GM18861 (cell line): Measurements from ENCODE around the gene CCDC169.

Experiments used
- ATAC-seq: cut with Tn5 transposase; IDR thresholded peaks from one replicate; pipeline ENCODE4 v1.9.1; 2021; ENCODE audit not compliant: unreplicated experiment

The CCDC169 gene

DNA sequence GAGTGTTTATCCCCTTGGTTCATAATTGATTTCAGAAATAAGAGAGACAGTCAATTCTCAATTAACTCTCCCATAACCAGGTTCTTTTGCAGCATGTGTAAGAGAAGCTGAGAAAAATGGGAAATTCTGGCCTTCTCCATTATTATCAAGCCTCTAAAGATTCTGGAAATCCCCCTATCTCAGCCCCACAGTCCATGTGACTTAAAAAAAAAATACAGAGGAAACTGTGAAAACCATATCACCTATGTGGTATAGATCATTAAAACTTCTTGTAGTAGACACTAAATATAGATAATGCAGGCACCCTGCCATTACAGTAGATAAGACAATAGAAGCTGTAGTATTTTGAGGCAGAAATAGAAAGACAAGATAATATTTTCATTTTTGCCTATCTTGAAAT is 48.9 kb downstream of the CCDC169 start:
- no peak for ATAC-seq

DNA sequence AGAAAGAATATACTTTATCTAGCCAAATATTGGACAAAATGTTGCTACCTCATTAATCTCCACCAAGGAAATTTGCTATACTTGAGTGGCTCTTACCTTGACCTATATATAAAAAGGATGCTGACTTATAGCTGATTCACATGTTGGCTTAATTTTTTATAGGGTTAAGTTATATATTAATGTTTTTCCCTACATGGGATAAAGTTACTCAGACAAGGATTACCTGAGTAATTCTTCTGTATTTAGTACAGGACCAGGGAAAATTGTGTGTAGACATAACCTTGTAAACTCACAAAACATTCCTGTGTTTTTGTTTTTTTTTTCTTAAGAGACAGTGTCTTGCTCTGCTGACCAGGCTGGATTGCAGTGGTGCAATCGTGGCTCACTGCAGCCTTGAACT is 52.6 kb downstream of the CCDC169 start:
- no peak for ATAC-seq

DNA sequence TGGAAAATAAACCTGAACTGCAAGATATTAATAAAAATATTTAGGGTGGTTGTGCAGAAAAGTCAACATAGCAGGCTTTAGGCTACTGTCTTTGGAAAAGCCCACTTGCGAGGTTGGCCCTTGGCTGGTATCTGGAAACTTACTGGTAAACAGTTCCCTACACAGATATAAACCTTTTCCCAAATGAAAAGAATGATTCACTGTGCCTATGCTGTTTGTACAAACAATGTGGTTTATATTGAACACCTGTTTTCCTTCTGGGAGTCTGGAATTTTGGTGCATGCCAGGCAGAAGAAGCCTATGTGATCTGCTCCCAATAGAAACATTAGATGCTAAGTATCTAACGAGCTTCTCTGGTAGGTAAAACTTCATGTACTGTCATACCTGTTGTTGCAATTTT is 53.5 kb downstream of the CCDC169 start:
- ATAC-seq, result no peak

DNA sequence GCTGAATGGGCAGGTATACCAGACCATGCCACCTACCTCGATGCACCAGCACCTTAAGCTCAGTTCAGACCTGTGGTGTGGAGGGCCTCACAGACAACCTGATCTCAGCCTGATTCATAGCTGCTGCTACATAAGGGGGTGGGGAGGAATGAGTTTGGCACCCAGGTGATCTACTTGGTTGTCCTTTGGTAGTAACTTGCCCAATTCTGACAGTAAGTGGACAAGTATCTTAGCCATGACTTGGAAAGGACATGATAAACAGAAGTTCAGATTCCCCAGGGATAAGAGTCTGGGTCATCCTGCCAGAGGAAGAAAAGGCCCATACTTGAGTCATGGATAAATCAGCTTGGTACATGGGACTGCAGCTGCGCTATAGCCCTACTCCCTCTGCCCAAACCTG is 54.9 kb downstream of the CCDC169 start:
- ATAC-seq, result no peak

DNA sequence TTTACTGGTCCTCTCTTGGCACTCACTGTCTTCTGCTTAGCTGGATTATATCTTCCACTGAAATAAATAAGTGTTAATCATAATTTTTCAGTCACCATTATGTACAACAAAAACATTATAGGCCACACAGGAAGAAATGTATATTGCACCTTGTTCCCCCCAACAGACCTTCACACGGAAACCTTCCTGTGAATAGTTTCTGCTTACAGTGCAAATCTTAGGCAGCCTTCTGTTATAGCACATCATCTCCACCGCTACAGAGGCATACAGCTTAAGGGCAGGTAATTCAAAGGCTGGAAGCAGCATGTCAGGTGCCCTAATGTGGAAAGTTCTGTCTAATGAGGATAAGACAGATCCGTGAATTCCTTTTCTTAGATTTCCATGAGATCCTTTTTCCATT is 66.4 kb downstream of the CCDC169 start:
- ATAC-seq, result no peak

DNA sequence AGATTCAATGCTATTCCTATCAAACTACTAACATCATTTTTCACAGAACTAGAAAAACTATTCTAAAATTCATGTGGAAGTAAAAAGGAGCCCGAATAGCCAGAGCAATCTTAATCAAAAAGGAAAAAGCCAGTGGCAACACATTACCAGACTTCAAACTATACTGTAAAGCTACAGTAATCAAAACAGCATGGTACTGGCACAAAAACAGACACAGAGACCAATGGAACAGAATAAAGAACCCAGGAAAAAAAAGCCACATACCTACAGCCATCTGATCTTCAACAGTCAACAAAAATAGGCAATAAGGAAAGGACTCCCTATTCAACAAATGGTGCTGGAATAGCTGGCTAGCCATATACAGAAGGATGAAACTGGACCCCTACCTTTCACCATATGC is 72.9 kb downstream of the CCDC169 start:
- no peak for ATAC-seq

DNA sequence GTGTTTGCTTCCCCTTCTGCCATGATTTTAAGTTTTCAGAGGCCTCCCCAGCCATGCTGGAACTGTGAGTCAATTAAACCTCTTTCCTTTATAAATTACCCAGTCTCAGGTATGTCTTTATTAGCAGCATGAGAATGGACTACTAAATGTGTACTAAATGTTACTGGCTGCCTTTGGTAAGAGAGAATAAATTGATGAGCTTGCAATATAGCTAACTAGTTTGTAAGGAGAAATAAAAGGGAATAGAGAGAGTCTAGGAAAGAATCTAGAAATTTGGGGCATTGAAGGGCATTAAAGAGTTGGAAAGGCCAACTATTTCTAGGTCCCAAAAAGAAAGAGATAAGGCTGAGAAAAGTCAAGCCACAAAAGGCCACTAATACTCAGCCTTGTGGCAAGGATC is 77.7 kb downstream of the CCDC169 start:
- ATAC-seq, result no peak

DNA sequence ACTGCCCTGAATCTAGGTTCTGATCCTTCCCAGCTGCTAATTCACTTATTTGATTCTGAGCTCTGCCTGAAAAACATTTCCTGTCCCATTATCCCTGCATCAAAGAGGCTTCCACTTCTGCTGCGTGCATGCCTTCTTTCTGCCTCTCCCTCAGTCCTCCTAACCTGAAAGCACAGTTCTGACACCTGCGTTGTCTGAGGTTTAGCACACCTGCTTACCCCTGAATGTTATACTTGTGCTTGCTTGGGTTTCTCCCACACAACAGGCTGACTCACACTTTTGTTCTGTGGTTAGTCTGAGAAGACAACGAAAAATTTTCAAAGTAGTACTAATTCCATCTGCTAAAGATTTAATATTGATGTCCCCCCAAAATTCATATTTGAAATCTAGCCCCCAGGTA is 80.2 kb downstream of the CCDC169 start:
- no peak for ATAC-seq

DNA sequence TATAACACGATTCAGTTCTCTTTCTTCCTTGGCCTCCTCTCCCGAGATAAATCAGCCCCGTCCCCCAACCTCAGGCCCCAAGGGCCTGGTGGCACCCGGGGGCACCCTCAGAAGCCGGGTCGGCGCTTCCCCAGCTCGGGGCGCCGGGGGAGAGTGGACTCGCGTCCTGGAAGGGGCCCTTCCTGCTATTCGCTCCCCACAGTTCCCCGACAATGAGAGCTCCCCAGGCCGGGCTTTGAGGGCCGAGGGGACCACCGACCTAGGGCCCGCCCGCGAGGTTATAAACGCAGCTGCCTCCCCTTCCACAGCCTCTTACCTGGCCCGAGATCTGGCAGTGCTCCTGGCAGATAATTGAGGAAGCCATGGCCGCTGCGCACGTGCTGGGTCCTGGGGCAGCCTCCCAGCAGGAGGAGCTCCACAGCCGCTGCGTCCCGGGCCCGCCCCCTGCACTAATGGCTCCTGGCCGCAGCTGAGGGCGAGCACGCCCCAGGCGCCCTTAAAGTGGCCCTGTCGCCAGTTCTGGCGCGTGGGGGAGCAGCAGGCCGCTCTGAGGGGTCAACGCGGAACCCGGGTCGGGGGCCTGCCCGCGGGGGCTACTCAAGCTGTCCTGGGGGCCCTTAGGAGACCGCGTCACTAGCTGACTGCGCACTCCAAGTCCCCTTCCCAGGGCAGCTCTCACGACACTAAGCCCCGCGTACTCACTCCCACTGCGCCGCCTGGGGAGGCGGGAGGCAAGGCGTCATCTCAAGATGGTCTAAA is 83.3 kb downstream of the CCDC169 start, which contains the start of gene SOHLH2:
Gene SOHLH2, minus strand, starts transcription at position 394 of the 759 bp plus-strand sequence. Its CDS starts 30 bp downstream, at position 364.
- no peak for ATAC-seq

DNA sequence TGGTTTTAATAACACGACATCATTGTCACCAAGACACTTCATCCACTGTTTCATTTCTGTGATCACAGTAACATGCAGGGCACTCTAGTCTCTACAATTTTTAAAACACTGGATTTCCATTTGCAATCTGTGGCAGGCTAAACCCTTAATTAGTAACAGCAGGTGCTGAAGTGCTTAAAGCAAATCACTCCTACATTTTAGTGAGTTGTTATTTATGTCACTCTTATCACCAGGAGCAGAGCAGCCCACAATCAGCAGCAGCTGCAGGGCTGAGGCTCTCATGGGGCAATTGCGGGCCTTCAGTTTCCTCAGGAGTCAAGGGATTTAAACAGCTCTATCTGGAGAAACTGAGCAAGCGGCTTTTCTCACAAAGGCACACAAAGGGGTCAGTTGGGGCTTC is 84.8 kb downstream of the CCDC169 start:
- no peak for ATAC-seq

DNA sequence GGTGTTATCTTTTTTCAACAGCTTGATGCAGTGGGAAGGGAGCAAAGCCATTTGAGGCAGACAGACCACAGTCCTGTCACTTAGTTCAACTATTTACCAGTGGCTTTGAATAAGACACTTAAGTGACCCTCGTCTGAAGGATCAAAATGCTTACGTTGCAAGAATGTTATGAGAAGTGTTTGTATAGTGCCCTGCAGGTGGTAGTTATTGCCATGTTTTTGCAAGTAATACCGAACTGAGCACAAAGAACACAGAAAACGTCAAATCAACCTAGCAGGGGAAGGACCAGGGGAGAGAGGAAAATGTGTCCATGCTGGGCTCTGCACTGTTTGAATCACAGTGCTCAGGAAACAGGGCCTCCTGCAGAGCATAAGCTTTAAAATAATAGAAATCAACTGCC is 86.0 kb downstream of the CCDC169 start:
- no peak for ATAC-seq

DNA sequence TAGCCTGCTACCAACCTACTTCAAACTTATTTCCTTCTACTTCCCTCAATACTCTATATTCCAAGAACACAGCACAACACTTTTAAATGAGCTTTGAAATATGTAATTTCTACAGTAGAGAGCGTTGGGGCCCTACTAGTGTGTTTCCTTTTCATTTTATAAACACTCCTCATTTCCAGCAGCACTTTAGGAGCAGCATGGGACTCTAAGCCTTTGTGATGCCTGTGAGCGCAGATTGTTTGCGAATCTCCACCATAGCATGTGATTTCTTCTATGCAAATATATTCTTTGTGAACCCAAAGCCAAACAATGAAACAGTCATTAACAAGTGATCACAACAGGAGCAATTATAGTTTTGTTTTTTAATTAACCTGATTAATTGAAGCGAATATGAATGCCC is 86.9 kb downstream of the CCDC169 start:
- ATAC-seq, result no peak

DNA sequence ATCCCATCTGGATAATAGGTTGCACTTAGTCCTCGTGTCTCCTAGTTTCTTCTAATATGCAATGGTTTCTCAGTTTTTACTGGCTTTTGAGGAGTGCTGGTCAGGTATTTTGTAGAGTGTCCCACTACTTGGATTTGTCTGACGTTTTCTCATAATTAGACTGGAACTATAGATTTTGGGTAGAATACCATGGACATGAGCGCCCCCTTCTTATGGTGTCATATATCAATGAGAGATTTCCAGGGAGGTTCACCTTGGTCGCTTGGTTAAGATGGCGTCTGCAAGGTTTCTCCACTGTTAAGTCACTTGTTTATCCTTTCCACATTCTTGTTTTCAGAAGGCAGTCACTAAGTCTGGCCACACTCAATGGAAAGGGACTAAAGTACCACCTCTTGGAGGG is 89.9 kb downstream of the CCDC169 start:
- ATAC-seq, result no peak

DNA sequence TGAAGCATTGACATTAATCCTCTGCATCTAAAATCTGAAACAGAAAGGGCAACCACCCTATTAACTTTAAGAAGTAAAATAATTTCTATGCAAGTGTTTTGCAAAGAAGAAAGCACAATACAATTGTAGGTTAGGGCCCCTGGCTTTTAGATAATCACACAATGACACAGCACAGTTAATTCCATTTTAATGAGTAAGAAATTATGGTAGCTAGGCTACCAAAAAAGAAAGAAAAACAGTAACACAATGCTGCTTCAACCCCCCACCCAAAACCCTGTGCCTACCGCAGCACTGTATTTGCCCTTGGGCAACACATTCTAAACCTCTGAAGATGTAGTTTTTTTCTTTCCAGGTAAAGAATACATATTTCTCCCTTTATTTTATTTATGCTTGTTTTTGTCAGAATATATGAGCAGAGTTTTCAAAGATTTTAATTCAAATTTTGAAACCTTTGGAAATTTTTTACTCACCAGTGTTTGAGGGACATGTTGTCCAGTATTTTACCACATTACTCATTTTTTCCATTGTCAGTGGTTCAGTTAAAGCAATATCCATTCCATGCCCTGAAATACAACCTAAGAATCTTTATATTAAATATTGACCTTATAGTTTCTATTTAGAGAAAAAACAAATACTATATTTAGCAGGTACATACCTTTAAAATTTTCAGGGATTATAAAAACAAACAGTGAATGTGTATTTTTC is 104.3 kb downstream of the CCDC169 start:
- no peak for ATAC-seq

DNA sequence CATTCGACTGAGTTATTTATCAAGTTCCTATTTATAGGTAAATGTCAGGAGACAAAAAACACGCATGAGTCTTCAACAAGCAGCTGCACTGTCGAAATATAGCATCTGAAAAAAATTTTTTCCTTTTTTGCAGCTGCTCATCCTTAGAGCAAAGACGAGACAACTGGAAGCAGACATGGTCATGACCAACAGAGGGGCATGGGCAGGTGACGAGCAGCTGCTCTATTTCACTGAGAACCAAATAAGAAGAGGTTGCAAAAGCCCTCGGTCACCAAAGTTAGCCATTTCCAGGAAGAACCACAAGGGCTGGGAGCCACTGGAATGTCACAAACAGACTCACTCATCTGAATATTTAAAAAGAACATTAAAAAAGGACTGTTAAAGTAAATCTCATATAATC is 105.4 kb downstream of the CCDC169 start:
- no peak for ATAC-seq

DNA sequence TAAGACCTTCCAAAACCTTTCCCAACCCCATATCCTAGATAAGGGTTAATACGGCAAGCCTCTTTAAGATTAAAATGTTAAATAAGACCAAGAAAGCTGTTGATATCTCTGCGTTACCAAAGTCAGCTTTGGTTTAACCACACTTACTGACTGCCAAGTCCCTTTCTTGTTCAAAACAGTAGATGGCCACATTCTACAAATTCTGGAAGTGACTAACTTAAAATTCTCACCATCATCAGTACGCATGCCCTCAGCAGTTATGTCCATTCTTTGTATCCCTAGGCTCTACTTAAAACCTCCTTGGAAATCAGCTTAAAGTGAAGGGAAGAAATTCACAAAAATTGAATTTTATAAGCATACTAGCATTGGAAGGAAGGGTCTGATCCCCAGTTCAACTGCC is 106.8 kb downstream of the CCDC169 start:
- ATAC-seq, result no peak

DNA sequence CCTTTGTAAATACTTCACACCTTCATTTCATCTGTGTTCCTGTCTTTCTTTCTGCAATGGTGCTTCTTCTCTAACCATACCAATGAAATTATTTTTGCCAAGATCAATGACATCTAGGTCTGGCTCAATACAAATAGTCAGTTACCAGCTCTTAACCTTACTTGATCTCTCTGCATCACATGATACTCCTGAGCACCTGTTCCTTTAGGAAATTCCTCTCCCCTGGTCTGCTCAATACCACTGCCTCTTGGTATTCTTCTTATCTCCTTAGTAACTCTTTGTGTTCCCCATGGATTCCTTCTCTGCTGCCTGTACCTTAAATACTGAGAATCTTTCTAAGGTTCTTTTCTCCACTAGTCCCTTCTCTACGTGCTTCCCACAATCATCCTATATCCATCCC is 109.2 kb downstream of the CCDC169 start:
- ATAC-seq, result no peak

DNA sequence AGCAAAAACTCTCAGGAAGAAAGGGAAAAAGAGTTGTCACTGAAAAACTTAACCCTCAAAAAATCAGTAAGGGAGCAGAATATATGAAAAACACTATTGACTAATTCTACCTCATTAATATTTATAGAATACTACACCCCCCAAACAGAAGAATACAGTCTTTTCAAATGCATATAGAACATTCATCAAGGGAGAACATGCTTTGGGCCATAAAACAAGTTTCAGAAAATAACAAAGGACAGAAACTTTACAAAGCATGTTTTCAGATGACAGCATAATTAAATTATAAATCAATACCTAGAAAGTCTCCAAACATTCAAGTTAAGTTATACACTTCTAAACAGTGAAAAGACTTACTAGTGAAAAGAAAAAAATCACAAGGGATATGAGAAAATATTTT is 113.7 kb downstream of the CCDC169 start:
- no peak for ATAC-seq
